HAP-1 (cell line): ENCODE measurements around the gene LRRTM4.

ENCODE experiments used
- DNase-seq, 2 experiments: peaks; one replicate each; pipeline ENCODE4 v3.0.0-alpha.2; 2016 to 2020; ENCODE audit warnings: low spot score in 2 of 2
- H3K27me3 ChIP-seq: fragments of 250-450 bp; sonication (Bioruptor Pico); 2 replicates; pipeline ENCODE4 v1.5.1; 2020; ENCODE audit warnings: low read depth, mild to moderate bottlenecking, moderate library complexity
- H3K36me3 ChIP-seq: fragments of 250-450 bp; sonication (Bioruptor Pico); replicated peaks from 2 replicates; pipeline ENCODE4 v1.5.1; 2020; ENCODE audit warnings: mild to moderate bottlenecking
- H3K4me1 ChIP-seq: fragments of 250-450 bp; sonication (Bioruptor Pico); 2 replicates; pipeline ENCODE4 v1.5.1; 2020; ENCODE audit warnings: mild to moderate bottlenecking
- H3K4me3 ChIP-seq: fragments of 250-450 bp; sonication (Bioruptor Pico); 2 replicates; pipeline ENCODE4 v1.5.1; 2020; ENCODE audit warnings: mild to moderate bottlenecking, moderate library complexity
- H3K9me3 ChIP-seq: fragments of 250-450 bp; sonication (Bioruptor Pico); 2 replicates; pipeline ENCODE4 v1.5.1; 2020; ENCODE audit warnings: mild to moderate bottlenecking, moderate library complexity
- in situ Hi-C: fragments of 300-500 bp; cut with MboI; formaldehyde crosslinking; loops from 3 replicates; pipeline ENCODE4 v1.14.3; 2020; ENCODE audit warnings: low sequenced_read_pairs, inconsistent platforms, mixed read lengths

Gene LRRTM4

GRCh38 chr2:77025714-77026113 lies 496.5 kb downstream of the LRRTM4 start:
- H3K4me3 ChIP-seq = no peak overlapping the region
- DNase-seq = no peak
- in situ Hi-C loops = no loop called here
- H3K36me3 ChIP-seq = no peaks in the 10 kb centered on the region
- no peaks in the 10 kb centered on the region for H3K9me3 ChIP-seq
- no peaks in the 10 kb centered on the region for H3K27me3 ChIP-seq
- no peaks in the 10 kb centered on the region for H3K4me1 ChIP-seq

GRCh38 chr2:77021161-77021560 lies 501.0 kb downstream of the LRRTM4 start:
- no peaks in the 10 kb centered on the region for H3K4me1 ChIP-seq
- H3K27me3 ChIP-seq = no peaks in the 10 kb centered on the region
- H3K9me3 ChIP-seq = no peaks in the 10 kb centered on the region
- no peak overlapping the region for H3K4me3 ChIP-seq
- in situ Hi-C loops = no loop called here
- DNase-seq = no peak
- no peaks in the 10 kb centered on the region for H3K36me3 ChIP-seq

GRCh38 chr2:77018219-77018618 lies 504.0 kb downstream of the LRRTM4 start:
- DNase-seq = no peak
- Histone ChIP-seq H3K36me3 (no peaks in the 10 kb centered on the region), H3K27me3 (no peaks in the 10 kb centered on the region), H3K4me1 (no peaks in the 10 kb centered on the region), H3K4me3 (no peak overlapping the region), H3K9me3 (no peaks in the 10 kb centered on the region)
- in situ Hi-C loops = no loop called here

DNA sequence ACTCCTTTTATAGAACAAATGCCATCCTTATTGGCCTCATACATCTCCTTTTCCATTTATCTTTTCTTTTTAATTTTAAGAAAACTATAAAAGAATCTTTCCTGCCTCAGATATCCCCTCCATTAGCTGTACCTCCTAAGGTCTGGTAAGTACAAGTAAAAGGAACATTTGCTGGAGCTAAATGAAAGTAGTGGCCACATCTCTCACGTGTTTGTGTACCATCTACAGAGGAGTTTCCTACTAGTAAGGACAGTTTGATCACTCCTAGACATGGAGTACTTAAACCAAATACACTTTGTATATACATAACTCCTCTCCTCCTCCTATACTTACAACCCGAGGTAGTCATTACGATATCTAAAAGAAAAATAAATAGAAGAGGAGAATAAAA lies 504.8 kb downstream of the LRRTM4 start:
- no peaks in the 10 kb centered on the region for H3K36me3 ChIP-seq
- H3K27me3 ChIP-seq = no peaks in the 10 kb centered on the region
- H3K4me3 ChIP-seq = no peak overlapping the region
- H3K9me3 ChIP-seq = no peaks in the 10 kb centered on the region
- no peak for DNase-seq
- H3K4me1 ChIP-seq = no peaks in the 10 kb centered on the region
- in situ Hi-C loops = no loop called here

DNA sequence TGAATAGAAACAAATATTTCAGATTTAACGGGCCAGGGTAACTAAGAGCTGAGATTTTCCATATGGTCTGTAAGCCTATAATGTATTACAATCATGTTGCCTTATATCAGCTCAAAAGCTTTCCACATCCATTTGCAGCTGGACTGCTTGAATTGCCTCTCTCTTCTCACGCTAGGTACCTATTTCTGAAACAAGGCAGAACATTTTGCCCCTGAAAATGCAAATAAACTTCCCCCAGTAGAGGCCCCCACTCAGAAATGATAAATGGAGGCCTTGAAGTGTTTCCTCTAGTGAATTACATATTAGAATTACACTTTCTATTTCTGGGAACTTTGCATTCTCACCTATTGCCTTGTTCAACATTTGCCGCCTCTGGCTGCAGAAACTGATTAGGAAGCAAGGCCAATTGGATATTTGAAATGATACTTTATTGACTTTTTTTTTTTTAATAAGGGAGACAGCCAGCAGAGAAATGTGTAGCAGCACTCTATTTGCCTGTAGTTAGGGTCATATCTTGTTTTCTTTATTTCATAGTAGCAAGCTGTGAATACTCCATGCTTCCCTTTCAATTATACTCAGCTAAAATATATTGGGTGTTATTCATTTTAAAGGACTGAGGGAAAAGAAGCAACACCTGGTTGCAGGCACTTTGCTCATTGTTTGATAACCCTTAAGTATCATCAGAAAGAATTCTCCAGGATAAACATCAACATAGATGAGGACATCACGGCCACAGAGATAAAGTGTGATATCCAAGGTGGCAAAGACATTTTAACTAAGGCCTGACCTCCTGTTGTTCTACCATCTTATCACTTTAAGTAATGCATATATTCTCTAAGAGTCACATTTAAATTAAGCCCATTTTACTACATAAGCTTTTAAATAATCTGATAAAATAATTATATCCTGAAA lies 505.5 kb downstream of the LRRTM4 start:
- Histone ChIP-seq H3K4me3 (no peak overlapping the region), H3K4me1 (no peaks in the 10 kb centered on the region), H3K36me3 (no peaks in the 10 kb centered on the region), H3K27me3 (no peaks in the 10 kb centered on the region), H3K9me3 (no peaks in the 10 kb centered on the region)
- no peak for DNase-seq
- in situ Hi-C loops = no loop called here

DNA sequence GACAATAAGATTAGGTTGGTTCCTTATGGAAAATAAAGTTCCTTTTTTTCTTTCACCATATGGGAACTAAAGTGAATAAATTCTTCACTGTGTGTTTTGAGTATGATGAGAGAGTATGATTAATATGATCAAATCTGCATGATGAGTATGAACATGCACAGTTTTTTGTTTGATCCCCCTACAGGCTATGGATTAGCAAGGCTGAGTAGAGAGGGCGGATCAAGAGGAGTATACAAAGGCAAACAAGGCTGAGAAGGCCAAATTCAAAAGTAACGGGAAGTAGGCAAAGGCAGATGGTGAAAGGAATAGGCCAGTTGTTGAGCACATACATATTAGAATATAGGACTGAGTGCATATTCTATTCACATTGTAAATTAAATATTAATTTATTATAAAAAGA lies 508.2 kb downstream of the LRRTM4 start:
- H3K36me3 ChIP-seq = no peaks in the 10 kb centered on the region
- no peaks in the 10 kb centered on the region for H3K27me3 ChIP-seq
- H3K4me3 ChIP-seq = no peak overlapping the region
- no peak for DNase-seq
- H3K9me3 ChIP-seq = no peaks in the 10 kb centered on the region
- in situ Hi-C loops = no loop called here
- H3K4me1 ChIP-seq = no peaks in the 10 kb centered on the region; the same call in 1 of the 2 replicates

DNA sequence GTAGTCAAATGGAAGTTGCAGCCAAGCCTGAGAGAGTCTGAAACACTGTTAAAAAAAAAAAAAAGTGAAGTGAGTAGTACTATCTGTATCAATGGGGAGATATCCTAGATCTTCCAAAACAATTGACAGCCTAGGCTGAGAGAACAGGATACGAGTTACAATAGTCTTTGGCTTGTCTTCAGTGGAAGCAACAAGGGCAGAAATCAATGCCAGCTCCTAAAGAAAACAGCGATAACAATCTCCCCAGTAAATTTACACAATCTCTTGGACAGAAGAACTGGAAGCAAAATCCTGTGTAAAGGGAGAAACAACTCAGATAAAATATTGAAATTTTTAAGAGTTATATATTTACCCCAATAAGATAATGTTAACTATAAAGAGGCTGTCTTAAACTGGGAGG lies 508.7 kb downstream of the LRRTM4 start:
- Histone ChIP-seq H3K4me3 (no peak overlapping the region), H3K27me3 (no peaks in the 10 kb centered on the region), H3K9me3 (no peaks in the 10 kb centered on the region), H3K4me1 (no peaks in the 10 kb centered on the region; the same call in 1 of the 2 replicates), H3K36me3 (no peaks in the 10 kb centered on the region)
- in situ Hi-C loops = no loop called here
- DNase-seq = no peak

GRCh38 chr2:77009307-77009706 lies 512.9 kb downstream of the LRRTM4 start:
- H3K27me3 ChIP-seq = no peaks in the 10 kb centered on the region
- H3K9me3 ChIP-seq = no peaks in the 10 kb centered on the region
- H3K4me1 ChIP-seq = no peaks in the 10 kb centered on the region; the same call in 1 of the 2 replicates
- in situ Hi-C loops = no loop called here
- no peak for DNase-seq
- H3K36me3 ChIP-seq = no peaks in the 10 kb centered on the region
- no peak overlapping the region for H3K4me3 ChIP-seq

DNA sequence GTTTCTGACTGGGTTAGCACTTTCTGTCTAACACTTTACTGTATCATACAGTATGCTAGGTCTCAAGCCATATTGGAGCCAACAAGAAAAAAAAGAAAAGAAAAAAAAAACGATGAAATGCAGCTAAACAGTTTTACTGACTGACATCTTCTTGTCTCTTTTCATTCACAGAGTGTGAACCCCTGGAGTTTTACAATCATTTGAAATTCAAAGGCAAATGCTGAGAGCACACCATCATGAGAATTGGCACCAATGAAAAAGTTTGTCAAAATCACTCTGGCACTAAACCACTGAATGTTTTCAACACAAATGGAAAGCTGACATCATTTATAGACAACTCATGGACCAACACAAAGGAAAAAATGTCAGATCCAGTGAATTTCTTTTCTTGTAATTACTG lies 513.3 kb downstream of the LRRTM4 start:
- Histone ChIP-seq H3K4me1 (no peaks in the 10 kb centered on the region; the same call in 1 of the 2 replicates), H3K27me3 (no peaks in the 10 kb centered on the region), H3K36me3 (no peaks in the 10 kb centered on the region), H3K9me3 (no peaks in the 10 kb centered on the region), H3K4me3 (no peak overlapping the region)
- DNase-seq = no peak
- in situ Hi-C loops = no loop called here

- Histone ChIP-seq H3K36me3 (no peaks in the 10 kb centered on the region), H3K9me3 (no peaks in the 10 kb centered on the region), H3K4me3 (no peak overlapping the region), H3K27me3 (no peaks in the 10 kb centered on the region), H3K4me1 (no peaks in the 10 kb centered on the region; the same call in 1 of the 2 replicates)
- in situ Hi-C loops = no loop called here
- DNase-seq = peak in 1 of 2 experiments; percentile 51
Observed at GRCh38 chr2:77007686-77008085, 514.5 kb downstream of the LRRTM4 start.

- in situ Hi-C loops = no loop called here
- Histone ChIP-seq H3K4me3 (no peak overlapping the region), H3K9me3 (no peaks in the 10 kb centered on the region), H3K36me3 (no peaks in the 10 kb centered on the region), H3K4me1 (no peaks in the 10 kb centered on the region; the same call in 1 of the 2 replicates), H3K27me3 (no peaks in the 10 kb centered on the region)
- no peak for DNase-seq
Observed at GRCh38 chr2:77005522-77005921, 516.7 kb downstream of the LRRTM4 start.

- Histone ChIP-seq H3K4me3 (no peak overlapping the region), H3K9me3 (no peaks in the 10 kb centered on the region), H3K36me3 (no peaks in the 10 kb centered on the region), H3K27me3 (no peaks in the 10 kb centered on the region), H3K4me1 (no peaks in the 10 kb centered on the region)
- in situ Hi-C loops = no loop called here
- no peak for DNase-seq
Observed at GRCh38 chr2:77001895-77002294, 520.3 kb downstream of the LRRTM4 start.

GRCh38 chr2:76998704-76999103 lies 523.5 kb downstream of the LRRTM4 start:
- no peak overlapping the region for H3K4me3 ChIP-seq
- H3K27me3 ChIP-seq = no peaks in the 10 kb centered on the region
- in situ Hi-C loops = no loop called here
- no peaks in the 10 kb centered on the region for H3K36me3 ChIP-seq
- no peaks in the 10 kb centered on the region for H3K9me3 ChIP-seq
- no peak for DNase-seq
- no peaks in the 10 kb centered on the region for H3K4me1 ChIP-seq

DNA sequence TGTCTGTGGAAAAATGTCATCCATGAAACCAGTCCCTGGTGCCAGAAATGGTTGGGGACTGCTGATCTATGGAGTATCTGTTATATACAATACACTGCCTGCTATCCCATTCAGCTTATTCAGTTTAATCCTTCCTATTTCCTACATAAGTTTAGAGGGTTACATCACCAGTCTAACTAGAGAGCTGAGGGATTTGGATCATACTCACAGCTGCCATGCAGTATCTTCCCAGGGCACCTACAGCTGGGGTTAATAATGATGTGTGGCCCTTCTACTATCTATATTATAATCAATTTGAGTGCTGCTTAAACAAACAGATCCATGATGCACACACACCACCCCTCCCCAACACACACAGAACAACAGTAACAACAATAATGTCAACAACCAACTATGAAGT lies 524.0 kb downstream of the LRRTM4 start:
- Histone ChIP-seq H3K9me3 (no peaks in the 10 kb centered on the region), H3K4me3 (no peak overlapping the region), H3K4me1 (no peaks in the 10 kb centered on the region), H3K27me3 (no peaks in the 10 kb centered on the region), H3K36me3 (no peaks in the 10 kb centered on the region)
- DNase-seq = no peak
- in situ Hi-C loops = no loop called here
